ENCODE data around the gene OPN1SW.

OPN1SW gene, protein sequence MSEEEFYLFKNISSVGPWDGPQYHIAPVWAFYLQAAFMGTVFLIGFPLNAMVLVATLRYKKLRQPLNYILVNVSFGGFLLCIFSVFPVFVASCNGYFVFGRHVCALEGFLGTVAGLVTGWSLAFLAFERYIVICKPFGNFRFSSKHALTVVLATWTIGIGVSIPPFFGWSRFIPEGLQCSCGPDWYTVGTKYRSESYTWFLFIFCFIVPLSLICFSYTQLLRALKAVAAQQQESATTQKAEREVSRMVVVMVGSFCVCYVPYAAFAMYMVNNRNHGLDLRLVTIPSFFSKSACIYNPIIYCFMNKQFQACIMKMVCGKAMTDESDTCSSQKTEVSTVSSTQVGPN

DNA sequence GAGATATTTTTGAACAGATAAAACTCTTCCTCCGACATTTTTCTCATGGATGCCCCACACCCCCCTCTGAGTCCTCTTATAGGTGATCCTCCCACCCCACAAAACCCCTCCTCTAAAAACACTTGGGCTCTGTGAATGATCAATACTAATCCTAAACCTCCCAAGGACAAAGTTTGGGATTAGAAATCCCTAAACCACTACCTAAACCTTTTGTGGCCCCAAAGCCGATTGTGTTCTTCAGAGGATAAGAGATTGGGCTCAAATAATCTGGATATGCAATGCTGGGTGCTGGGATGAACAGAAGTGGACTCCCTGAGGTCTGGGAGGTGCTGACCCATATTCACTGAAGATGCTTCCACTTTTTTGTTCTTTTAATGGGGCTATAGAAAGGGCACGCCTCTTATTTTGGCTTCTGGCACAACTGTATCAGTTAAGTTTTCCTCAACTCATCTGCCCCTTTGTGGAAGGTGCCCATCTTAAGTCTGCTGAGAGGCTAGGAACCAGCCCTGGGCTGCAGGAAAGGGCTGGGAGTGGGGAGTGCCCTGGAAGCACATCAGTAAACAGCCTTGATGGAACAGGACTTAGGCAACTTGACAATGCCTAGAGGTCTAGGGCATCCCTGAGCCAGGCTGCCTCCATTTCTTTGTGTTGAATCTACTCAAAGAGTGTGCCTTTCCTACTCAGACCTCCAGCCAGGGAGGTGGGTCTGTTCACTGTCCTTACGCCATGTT, at the start of gene OPN1SW:
Gene OPN1SW (minus strand): TSS at position 51 of the 731 bp plus-strand sequence. CDS start 13 bp downstream, at position 38.
- H3K4me1 ChIP-seq (ENCODE audit: control insufficient read depth in 1 of 2, insufficient read depth in 1 of 2, low read depth in 1 of 2, low read length in 1 of 2) = no peaks in the 10 kb centered on the region
- no peak within 1 kb of the TSS for H3K27ac ChIP-seq
- H3K36me3 ChIP-seq = peaks cover 12% of the 10 kb centered on the region
- H3K27me3 ChIP-seq = peaks cover 8% of the 10 kb centered on the region
- no peaks in the 10 kb centered on the region for H3K9me3 ChIP-seq
- H3K4me3 ChIP-seq (ENCODE audit: low read depth in 1 of 2, low read length in 1 of 2) = no peak within 1 kb of the TSS
- TF ChIP-seq, protein P1, sequence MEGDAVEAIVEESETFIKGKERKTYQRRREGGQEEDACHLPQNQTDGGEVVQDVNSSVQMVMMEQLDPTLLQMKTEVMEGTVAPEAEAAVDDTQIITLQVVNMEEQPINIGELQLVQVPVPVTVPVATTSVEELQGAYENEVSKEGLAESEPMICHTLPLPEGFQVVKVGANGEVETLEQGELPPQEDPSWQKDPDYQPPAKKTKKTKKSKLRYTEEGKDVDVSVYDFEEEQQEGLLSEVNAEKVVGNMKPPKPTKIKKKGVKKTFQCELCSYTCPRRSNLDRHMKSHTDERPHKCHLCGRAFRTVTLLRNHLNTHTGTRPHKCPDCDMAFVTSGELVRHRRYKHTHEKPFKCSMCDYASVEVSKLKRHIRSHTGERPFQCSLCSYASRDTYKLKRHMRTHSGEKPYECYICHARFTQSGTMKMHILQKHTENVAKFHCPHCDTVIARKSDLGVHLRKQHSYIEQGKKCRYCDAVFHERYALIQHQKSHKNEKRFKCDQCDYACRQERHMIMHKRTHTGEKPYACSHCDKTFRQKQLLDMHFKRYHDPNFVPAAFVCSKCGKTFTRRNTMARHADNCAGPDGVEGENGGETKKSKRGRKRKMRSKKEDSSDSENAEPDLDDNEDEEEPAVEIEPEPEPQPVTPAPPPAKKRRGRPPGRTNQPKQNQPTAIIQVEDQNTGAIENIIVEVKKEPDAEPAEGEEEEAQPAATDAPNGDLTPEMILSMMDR (IDR thresholded peaks at IDR 0.05) = no peak

DNA sequence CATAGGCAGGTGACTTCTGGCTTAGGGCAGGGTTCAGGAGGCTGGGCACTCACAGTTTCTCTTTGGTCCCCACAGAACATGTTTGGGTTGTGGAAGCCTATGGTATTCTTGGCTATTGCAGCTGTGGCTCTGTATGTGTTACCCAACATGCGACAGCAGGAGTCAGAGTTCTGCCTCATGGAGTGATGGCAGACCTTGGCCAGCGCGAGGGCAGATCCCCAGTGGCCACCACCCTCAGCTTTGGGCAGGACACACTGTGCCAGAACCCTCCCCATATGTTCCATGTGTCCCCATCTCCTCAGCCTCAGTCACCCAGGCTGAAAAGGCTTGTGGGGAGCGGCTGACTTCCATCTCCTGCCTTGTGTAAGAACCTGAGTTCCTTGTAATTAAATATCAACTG, 46.1 kb upstream of the OPN1SW start:
- Histone ChIP-seq H3K4me3 (ENCODE audit: low read depth in 1 of 2, low read length in 1 of 2) (no peak overlapping the region), H3K36me3 (no peaks in the 10 kb centered on the region), H3K27me3 (peaks cover 23% of the 10 kb centered on the region), H3K4me1 (ENCODE audit: control insufficient read depth in 1 of 2, insufficient read depth in 1 of 2, low read depth in 1 of 2, low read length in 1 of 2) (no peaks in the 10 kb centered on the region), H3K9me3 (no peaks in the 10 kb centered on the region), H3K27ac (no peak overlapping the region)
- TF ChIP-seq, protein P1 (IDR thresholded peaks at IDR 0.05) = no peak

DNA sequence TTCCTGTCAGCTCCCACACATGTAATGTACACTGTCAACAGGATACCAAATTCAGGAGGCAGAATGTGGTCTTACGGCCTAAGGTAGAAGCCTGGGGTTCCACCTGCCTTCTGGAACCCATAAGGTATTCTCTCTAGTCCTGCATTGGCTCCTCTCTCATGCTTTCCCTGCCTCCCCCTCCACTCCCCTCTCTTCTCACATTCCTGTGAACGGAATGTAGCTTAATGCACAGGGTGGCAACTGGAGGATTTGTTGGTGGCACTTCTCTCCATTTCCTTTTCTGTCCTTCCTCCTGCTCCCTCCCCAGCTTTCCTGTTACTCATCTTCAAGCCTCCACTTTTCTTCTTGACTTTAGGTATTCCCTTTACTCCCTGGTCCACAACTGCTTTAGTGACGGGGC, 43.1 kb upstream of the OPN1SW start:
- Histone ChIP-seq H3K4me3 (ENCODE audit: low read depth in 1 of 2, low read length in 1 of 2) (no peak overlapping the region), H3K4me1 (ENCODE audit: control insufficient read depth in 1 of 2, insufficient read depth in 1 of 2, low read depth in 1 of 2, low read length in 1 of 2) (no peaks in the 10 kb centered on the region), H3K36me3 (no peaks in the 10 kb centered on the region), H3K9me3 (no peaks in the 10 kb centered on the region), H3K27me3 (peaks cover 20% of the 10 kb centered on the region), H3K27ac (no peak overlapping the region)
- TF ChIP-seq, protein P1 (IDR thresholded peaks at IDR 0.05) = no peak

DNA sequence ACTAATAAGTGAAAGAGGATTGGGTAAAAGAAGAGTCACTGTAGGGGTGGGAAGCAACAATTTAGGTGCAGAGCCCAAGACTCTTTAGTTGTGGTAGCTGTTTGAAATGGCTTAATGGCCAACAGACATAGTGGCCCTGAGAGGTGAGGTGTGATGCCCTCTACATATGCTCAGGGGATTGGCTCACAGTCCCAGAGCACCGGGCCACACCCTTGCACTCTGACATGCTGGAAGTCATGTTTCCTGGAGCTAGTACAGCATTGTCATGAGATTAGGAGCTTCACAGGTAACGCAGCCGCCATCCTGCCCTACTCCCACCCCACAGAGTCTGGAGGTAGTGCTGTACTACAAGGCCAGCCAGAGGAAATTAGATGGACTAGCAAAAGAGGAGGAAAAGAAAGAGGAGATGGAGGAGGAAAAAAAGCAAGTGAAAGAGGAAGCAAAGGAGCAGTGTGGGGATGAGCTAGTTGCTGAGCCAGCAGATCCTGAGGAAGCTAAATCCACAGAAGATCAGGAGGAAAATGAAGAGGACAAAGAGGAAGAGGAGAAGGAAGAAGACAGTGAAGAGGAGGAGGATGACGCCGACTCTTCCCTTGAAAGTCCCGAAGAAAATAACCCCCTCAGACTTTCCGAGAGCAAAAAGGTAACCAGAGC, 39.8 kb upstream of the OPN1SW start:
- H3K27me3 ChIP-seq = peaks cover 11% of the 10 kb centered on the region
- no peak overlapping the region for H3K4me3 ChIP-seq (ENCODE audit: low read depth in 1 of 2, low read length in 1 of 2)
- no peaks in the 10 kb centered on the region for H3K36me3 ChIP-seq
- peaks cover 10% of the 10 kb centered on the region in 2 experiments for H3K4me1 ChIP-seq (ENCODE audit: control insufficient read depth in 1 of 2, insufficient read depth in 1 of 2, low read depth in 1 of 2, low read length in 1 of 2)
- TF ChIP-seq, protein P1 (IDR thresholded peaks at IDR 0.05) = no peak
- no peak overlapping the region for H3K27ac ChIP-seq
- no peaks in the 10 kb centered on the region for H3K9me3 ChIP-seq

DNA sequence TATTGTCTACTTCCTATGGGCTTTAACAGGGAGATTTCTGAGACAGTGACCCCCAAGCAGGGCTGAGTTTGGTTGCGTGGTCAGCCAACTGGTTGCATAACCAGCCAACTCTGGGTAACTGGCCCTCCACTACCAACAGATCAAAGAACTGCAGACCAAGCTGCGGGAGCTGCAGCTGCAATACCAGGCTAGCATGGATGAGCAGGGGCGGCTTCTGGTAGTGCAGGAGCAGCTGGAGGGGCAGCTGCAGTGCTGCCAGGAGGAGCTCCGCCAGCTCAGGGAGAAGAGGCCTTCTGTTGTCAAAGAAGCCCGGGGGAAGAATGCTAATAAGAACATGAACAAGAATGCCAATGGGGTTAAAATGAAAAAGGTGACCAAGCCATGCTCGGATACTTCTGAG, 38.9 kb upstream of the OPN1SW start:
- no peak overlapping the region for H3K4me3 ChIP-seq (ENCODE audit: low read depth in 1 of 2, low read length in 1 of 2)
- H3K27me3 ChIP-seq = peaks cover 6% of the 10 kb centered on the region
- TF ChIP-seq, protein P1 (IDR thresholded peaks at IDR 0.05) = no peak
- H3K4me1 ChIP-seq (ENCODE audit: control insufficient read depth in 1 of 2, insufficient read depth in 1 of 2, low read depth in 1 of 2, low read length in 1 of 2) = peaks cover 10% of the 10 kb centered on the region in 2 experiments
- no peaks in the 10 kb centered on the region for H3K36me3 ChIP-seq
- H3K9me3 ChIP-seq = no peaks in the 10 kb centered on the region
- H3K27ac ChIP-seq = no peak overlapping the region

All from neutrophil (primary cell).